Measurements from ENCODE around the gene PDE7B.

DNA sequence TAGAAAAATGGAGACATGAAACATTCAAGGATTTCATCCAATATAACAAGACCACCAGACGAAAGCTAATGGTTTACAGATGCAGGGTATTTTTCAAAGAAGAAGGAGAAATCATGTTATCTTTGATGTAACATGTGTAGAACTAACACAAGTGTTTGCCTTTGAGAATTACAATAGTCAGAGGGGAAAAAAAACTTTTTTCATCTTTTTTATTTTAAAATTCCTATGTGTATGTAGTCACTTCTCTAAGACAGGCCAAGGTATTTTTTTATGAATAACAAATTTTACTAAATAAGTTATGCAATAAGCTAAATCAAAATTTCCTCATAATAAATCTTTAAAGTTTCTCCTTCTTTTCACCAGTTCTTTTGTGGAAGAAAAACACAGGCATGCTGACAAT lies 161.4 kb downstream of the PDE7B start:
- no peak for TF ChIP-seq CTCF (IDR thresholded peaks at IDR 0.05)
- TF ChIP-seq RFX5 (IDR thresholded peaks at IDR 0.05; ENCODE audit: low read length): no peak
- no peak for TF ChIP-seq NRF1 (IDR thresholded peaks at IDR 0.05; ENCODE audit: low read depth, low read length)
- no peak for TF ChIP-seq EP300 (IDR thresholded peaks at IDR 0.05; ENCODE audit: borderline replicate concordance in 1 of 2, low read depth in 1 of 2, low read length in 1 of 2)
- TF ChIP-seq, protein P1, sequence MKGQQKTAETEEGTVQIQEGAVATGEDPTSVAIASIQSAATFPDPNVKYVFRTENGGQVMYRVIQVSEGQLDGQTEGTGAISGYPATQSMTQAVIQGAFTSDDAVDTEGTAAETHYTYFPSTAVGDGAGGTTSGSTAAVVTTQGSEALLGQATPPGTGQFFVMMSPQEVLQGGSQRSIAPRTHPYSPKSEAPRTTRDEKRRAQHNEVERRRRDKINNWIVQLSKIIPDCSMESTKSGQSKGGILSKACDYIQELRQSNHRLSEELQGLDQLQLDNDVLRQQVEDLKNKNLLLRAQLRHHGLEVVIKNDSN (IDR thresholded peaks at IDR 0.05; ENCODE audit: borderline replicate concordance, low read depth): no peak
- no peak for TF ChIP-seq SIN3A (IDR thresholded peaks at IDR 0.05; ENCODE audit: borderline replicate concordance, low read depth, low read length)
- TF ChIP-seq, protein P2, sequence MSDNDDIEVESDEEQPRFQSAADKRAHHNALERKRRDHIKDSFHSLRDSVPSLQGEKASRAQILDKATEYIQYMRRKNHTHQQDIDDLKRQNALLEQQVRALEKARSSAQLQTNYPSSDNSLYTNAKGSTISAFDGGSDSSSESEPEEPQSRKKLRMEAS (IDR thresholded peaks at IDR 0.05; ENCODE audit: low read depth): no peak
- TF ChIP-seq YY1 (IDR thresholded peaks at IDR 0.05; ENCODE audit: low read depth): no peak
- TF ChIP-seq POLR2AphosphoS5 (IDR thresholded peaks at IDR 0.05; ENCODE audit: low read depth, low read length): no peak
- TF ChIP-seq EZH2phosphoT487 (IDR thresholded peaks at IDR 0.05; ENCODE audit: borderline replicate concordance, low read depth): no peak

Data from SK-N-SH (cell line).